Activated CD8-positive, alpha-beta memory T cell treated with anti-CD3 and anti-CD28 coated beads for 1 hour (primary cell): ENCODE data around the gene RPS21.
A peak's percentile ranks its signal among the peaks of the same experiment; 100 is the strongest.

Experiments
- DNase-seq, 2 donors: peaks; one replicate each; pipeline ENCODE4 v3.0.0-alpha.2; 2020; ENCODE audit warnings: low read depth in 1 of 2; ENCODE audit errors: extremely low read depth in 1 of 2

RPS21 gene

GRCh38 chr20:62376112-62377063 is 10.5 kb upstream of the RPS21 start:
- DNase-seq = no peak

GRCh38 chr20:62377064-62377461 is 9.8 kb upstream of the RPS21 start:
- DNase-seq = no peak

- no peak for DNase-seq
Measured at GRCh38 chr20:62377615-62378178, 9.2 kb upstream of the RPS21 start.

GRCh38 chr20:62378215-62378614 is 8.7 kb upstream of the RPS21 start:
- DNase-seq = no peak

- no peak for DNase-seq
Measured at GRCh38 chr20:62381202-62381797, 5.6 kb upstream of the RPS21 start.

- no peak for DNase-seq
Measured at GRCh38 chr20:62381842-62382241, 5.1 kb upstream of the RPS21 start.

- DNase-seq = peak; percentile 53 to 55
Measured at GRCh38 chr20:62382306-62383198, 4.4 kb upstream of the RPS21 start.

- DNase-seq = no peak
Measured at GRCh38 chr20:62387219-62387913, 463 bp downstream of the RPS21 start.

GRCh38 chr20:62387933-62388635 is 1.2 kb downstream of the RPS21 start:
- no peak for DNase-seq

- DNase-seq = no peak
Measured at GRCh38 chr20:62388839-62389600, 2.1 kb downstream of the RPS21 start.

GRCh38 chr20:62389601-62390087 is 2.7 kb downstream of the RPS21 start:
- no peak for DNase-seq

GRCh38 chr20:62390317-62391164 is 3.6 kb downstream of the RPS21 start:
- DNase-seq = no peak

- no peak for DNase-seq
Measured at GRCh38 chr20:62391165-62392076, 4.5 kb downstream of the RPS21 start.

- DNase-seq = no peak
Measured at GRCh38 chr20:62392077-62392418, 5.1 kb downstream of the RPS21 start.

- DNase-seq = no peak
Measured at GRCh38 chr20:62392621-62393334, 5.9 kb downstream of the RPS21 start.

GRCh38 chr20:62393335-62393665 is 6.4 kb downstream of the RPS21 start:
- no peak for DNase-seq
